NB4 (cell line): ENCODE results near the gene TNFRSF1B.

Experiments
- POLR2A ChIP-seq: IDR thresholded peaks from 2 replicates; pipeline ENCODE4 v1.6.1; 2011; ENCODE audit warnings: mild to moderate bottlenecking; ENCODE audit not compliant: insufficient read length; ENCODE audit errors: extremely low read depth
- TF ChIP-seq, protein P1 (sequence below): IDR thresholded peaks from one replicate; pipeline ENCODE4 v1.5.1; 2012; ENCODE audit warnings: low read depth, low read length

DNA sequence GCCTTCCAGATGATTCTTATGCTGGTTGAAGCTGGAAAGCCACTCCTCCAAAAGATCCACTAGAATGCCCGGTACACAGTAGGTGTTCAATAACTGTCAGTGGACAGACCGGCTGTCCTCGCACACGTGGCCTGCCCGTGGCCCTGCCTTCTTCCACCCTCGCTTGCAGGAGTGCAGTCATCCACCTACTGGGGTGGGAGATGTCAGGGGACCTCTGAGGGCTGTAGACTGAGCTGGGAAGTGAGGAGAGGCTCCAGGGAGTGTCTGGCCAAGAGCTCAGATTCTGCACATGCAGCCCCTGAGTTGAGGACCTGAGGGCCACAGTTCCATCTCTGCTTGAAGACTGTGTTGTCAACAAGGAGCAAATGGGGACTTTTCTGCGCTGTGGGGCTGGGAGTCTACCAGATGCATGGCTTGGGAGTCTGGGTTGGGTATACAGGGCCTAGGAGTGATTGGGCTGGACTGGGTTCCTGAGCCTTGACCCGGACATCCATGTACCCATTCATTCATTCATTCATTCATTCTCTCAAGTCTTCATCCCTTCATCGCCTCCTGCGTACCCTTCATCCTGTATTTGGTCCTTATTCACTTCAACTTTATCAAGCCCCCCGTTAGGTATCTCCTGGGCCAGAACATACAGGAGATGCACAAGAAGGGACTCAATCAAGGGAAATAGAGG lies 4.2 kb upstream of the TNFRSF1B start:
- TF ChIP-seq, protein P1, sequence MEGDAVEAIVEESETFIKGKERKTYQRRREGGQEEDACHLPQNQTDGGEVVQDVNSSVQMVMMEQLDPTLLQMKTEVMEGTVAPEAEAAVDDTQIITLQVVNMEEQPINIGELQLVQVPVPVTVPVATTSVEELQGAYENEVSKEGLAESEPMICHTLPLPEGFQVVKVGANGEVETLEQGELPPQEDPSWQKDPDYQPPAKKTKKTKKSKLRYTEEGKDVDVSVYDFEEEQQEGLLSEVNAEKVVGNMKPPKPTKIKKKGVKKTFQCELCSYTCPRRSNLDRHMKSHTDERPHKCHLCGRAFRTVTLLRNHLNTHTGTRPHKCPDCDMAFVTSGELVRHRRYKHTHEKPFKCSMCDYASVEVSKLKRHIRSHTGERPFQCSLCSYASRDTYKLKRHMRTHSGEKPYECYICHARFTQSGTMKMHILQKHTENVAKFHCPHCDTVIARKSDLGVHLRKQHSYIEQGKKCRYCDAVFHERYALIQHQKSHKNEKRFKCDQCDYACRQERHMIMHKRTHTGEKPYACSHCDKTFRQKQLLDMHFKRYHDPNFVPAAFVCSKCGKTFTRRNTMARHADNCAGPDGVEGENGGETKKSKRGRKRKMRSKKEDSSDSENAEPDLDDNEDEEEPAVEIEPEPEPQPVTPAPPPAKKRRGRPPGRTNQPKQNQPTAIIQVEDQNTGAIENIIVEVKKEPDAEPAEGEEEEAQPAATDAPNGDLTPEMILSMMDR = no peak
- TF ChIP-seq POLR2A = no peak
